Testis (tissue), 5 donors: ENCODE data around the gene TMEM212. TPM values are rescaled to one million over a fixed set of nuclear protein-coding genes. Genes with fewer than 3 reads are reported as not detected.

ENCODE experiments used
- DNase-seq: peaks from one replicate; pipeline ENCODE4 v3.0.0-alpha.2; 2019
- H3K27ac ChIP-seq, 2 donors: fragments of 200-600 bp; sonication (generic); one replicate each; pipeline ENCODE4 v1.5.1; 2019
- H3K27me3 ChIP-seq: fragments of 200-600 bp; sonication (generic); one replicate; pipeline ENCODE4 v1.5.1; 2019
- H3K36me3 ChIP-seq: fragments of 200-600 bp; sonication (generic); one replicate; pipeline ENCODE4 v1.5.1; 2017; ENCODE audit warnings: low read depth; ENCODE audit errors: missing control alignments
- H3K4me1 ChIP-seq: fragments of 200-600 bp; sonication (generic); one replicate; pipeline ENCODE4 v1.5.1; 2019
- H3K4me3 ChIP-seq, 2 donors: fragments of 200-600 bp; sonication (generic); one replicate each; pipeline ENCODE4 v1.5.1; 2017 to 2019
- H3K9me3 ChIP-seq: fragments of 200-600 bp; sonication (generic); one replicate; pipeline ENCODE4 v1.5.1; 2017
- POLR2A ChIP-seq: fragments of 450-650 bp; IDR thresholded peaks from one replicate; pipeline ENCODE4 v1.6.1; 2017; ENCODE audit warnings: antibody characterized with exemption, mild to moderate bottlenecking, moderate library complexity
- WGBS, 2 donors: methylation state at CpG; one replicate each; pipeline ENCODE4 v1.1.5; 2018; 5-methylcytosine and 5-hydroxymethylcytosine counted together
- intact Hi-C: fragments of 100-400 bp; cut with DNase I; formaldehyde crosslinking; loops from one replicate; pipeline ENCODE4 v1.15.1; 2023; ENCODE audit warnings: low total_unique reads
- long read RNA-seq, 2 donors: transcript quantifications; one replicate each; lab custom pipeline, GENCODE V29; 2026
- polyA plus RNA-seq: library from polyadenylated mRNA; stranded (reverse); fragments of 350-450 nt; fragmentation: Illumina TruSeq; extraction: RNeasy Lipid Tissue Mini Kit (QIAGEN cat#74804); gene quantifications from one replicate; pipeline ENCODE4 v1.2.3, GENCODE V29; 2014; ENCODE audit warnings: low read depth, low replicate concordance; ENCODE audit not compliant: insufficient read depth
- total RNA-seq, 2 donors: library from RNA; depleted of rRNA; stranded (reverse); fragments of >200 nt; gene quantifications; one replicate each; pipeline ENCODE4 v1.2.3, GENCODE V29; 2016
- TF ChIP-seq, protein P1 (sequence below), 3 experiments: fragments of 450-650 bp in 2 of 3; fragments of 200-600 bp in 1 of 3; sonication (generic) in 1 of 3; IDR thresholded peaks; one replicate each; pipeline ENCODE4 v1.5.1; 2016 to 2019; ENCODE audit warnings: antibody characterized with exemption in 3 of 3, mild to moderate bottlenecking in 2 of 3, moderate library complexity in 1 of 3

The TMEM212 gene
- total RNA-seq (1 to 10 TPM; 2.5 to 4.3 TPM), polyA plus RNA-seq (1.8 TPM)
- long read RNA-seq, donor 1, result 0 reads
- long read RNA-seq, donor 2, result 0 reads

DNA sequence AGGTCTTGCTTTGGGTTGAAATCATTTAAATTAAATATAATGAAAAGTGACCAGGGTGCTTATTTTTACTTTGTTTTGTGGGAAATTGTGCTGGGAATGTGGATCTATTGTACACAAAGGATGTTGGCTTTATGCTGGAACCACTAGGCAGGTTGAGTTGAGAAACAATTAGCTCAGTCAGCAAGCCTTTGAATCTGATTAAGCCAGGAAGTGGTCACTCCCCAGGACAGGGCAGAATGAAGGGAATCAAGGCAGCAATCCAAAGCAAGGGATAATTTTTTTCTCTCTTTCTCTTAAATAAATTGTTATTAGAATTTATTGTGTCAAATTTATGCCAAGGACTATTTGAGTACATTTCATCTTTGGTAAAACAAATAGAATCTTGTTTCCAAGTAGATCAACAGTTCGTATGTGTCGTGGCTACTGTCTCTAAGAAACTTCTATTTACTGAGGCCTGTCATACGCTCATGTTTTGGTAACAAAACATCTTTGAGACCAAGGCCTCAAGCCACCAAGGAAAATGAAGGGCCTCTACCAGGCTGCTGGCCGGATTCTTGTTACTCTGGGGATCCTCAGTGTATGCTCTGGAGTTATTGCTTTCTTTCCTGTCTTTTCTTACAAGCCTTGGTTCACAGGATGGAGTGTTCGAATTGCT lies at the start of gene TMEM212:
Gene TMEM212 (plus strand): TSS at position 486 of the 655 bp plus-strand sequence. CDS start 35 bp downstream, at position 521.
- no peak for TF ChIP-seq POLR2A
- TF ChIP-seq, protein P1, sequence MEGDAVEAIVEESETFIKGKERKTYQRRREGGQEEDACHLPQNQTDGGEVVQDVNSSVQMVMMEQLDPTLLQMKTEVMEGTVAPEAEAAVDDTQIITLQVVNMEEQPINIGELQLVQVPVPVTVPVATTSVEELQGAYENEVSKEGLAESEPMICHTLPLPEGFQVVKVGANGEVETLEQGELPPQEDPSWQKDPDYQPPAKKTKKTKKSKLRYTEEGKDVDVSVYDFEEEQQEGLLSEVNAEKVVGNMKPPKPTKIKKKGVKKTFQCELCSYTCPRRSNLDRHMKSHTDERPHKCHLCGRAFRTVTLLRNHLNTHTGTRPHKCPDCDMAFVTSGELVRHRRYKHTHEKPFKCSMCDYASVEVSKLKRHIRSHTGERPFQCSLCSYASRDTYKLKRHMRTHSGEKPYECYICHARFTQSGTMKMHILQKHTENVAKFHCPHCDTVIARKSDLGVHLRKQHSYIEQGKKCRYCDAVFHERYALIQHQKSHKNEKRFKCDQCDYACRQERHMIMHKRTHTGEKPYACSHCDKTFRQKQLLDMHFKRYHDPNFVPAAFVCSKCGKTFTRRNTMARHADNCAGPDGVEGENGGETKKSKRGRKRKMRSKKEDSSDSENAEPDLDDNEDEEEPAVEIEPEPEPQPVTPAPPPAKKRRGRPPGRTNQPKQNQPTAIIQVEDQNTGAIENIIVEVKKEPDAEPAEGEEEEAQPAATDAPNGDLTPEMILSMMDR (IDR thresholded peaks at IDR 0.05), result no peak
- H3K4me3 ChIP-seq, result no peak within 1 kb of the TSS
- 63 to 65% methylated on average over 5 of the region's 5 CpGs for WGBS, 2 donors
- no peak for DNase-seq
- intact Hi-C loops, result no loop called here
- H3K27me3 ChIP-seq, result no peaks in the 10 kb centered on the region
- H3K9me3 ChIP-seq, result no peaks in the 10 kb centered on the region
- peak within 1 kb of the TSS in 1 of 2 donors; percentile 46 for H3K27ac ChIP-seq
- H3K4me1 ChIP-seq, result peaks cover 32% of the 10 kb centered on the region
- H3K36me3 ChIP-seq, result no peaks in the 10 kb centered on the region

DNA sequence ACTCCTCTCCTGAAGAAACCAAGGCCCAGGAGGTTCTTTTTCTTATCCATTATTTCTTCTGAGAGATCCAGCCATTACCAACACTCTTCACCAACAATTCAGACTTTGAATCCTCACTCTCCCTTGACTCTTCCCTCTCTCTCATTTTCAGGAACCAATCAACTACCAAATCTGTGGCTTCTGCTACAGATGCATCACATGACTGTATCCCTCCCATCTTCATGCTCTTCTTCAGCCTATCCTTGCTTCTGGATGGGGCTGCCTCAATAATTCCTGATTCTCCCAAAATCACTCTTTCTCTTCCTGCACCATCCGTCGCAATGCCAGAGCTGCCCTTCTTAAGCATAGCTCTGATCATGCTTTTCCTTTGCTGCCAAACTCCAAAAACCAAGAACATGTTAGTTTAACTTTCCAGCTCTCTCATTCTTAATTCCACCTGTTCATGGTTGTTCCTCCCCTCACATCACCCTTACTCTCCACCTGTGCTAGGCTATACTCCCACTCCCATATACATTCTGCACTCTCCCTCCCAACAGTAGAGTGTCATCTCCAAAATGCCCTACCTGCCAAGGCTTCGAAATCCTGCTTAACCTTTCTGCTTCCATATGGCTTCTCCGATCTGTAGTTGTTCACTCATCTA lies 46.4 kb upstream of the TMEM212 start:
- Histone ChIP-seq H3K4me3 (no peak overlapping the region), H3K27me3 (no peaks in the 10 kb centered on the region), H3K27ac (no peak overlapping the region), H3K36me3 (no peaks in the 10 kb centered on the region), H3K4me1 (no peaks in the 10 kb centered on the region), H3K9me3 (no peaks in the 10 kb centered on the region)
- intact Hi-C loops, result no loop called here
- no peak for DNase-seq
- TF ChIP-seq POLR2A, result no peak
- TF ChIP-seq, protein P1 (IDR thresholded peaks at IDR 0.05), result no peak
- WGBS, 2 donors, result 93 to 98% methylated on average over 4 of the region's 4 CpGs

DNA sequence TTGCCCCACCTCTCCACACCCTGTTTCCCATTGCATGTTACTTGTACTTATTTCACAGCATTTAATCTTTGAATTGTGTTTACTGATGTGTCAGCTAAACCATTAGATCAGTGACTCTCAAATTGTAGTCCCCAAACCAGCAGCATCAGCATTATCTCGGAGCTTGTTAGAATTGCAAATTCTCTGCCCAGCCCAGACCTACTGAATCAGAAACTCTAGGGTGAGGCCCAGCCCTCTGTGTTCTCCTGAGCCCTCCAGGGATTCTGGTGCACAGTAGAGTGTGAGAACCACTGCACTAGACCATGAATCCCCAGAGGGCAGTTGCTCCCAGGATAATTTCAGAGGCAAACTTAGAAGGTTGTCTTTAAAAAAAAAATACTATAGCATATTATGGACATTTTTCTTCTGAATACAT lies 45.9 kb upstream of the TMEM212 start:
- DNase-seq, result no peak
- no peak for TF ChIP-seq POLR2A
- TF ChIP-seq, protein P1 (IDR thresholded peaks at IDR 0.05), result no peak
- no peak overlapping the region for H3K27ac ChIP-seq
- 73 to 78% methylated on average over 1 of the region's 1 CpG for WGBS, 2 donors
- intact Hi-C loops, result no loop called here
- H3K36me3 ChIP-seq, result no peaks in the 10 kb centered on the region
- H3K27me3 ChIP-seq, result no peaks in the 10 kb centered on the region
- no peaks in the 10 kb centered on the region for H3K9me3 ChIP-seq
- H3K4me3 ChIP-seq, result no peak overlapping the region
- no peaks in the 10 kb centered on the region for H3K4me1 ChIP-seq

DNA sequence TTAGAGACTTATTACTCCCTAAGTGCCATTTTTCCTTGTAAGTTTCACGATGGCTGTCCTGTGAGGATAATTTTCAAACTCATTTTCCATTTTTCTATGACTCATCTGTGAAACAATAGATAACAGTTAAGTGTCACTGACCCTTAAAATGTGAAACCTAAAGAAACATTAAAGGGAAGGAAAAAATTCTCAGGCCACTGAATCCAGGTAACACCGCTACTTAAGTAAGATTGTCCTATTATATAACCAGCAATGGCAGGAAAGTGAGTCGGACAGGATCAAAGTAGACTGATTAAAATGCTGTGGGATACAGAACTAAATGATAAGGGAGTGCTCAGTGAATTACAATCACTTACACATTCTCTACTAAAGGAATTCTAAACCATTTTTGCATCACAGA lies 45.3 kb upstream of the TMEM212 start:
- no peak overlapping the region for H3K27ac ChIP-seq
- H3K36me3 ChIP-seq, result no peaks in the 10 kb centered on the region
- H3K4me1 ChIP-seq, result no peaks in the 10 kb centered on the region
- H3K27me3 ChIP-seq, result no peaks in the 10 kb centered on the region
- WGBS, 2 donors, result 79 to 84% methylated on average over 3 of the region's 3 CpGs
- H3K9me3 ChIP-seq, result no peaks in the 10 kb centered on the region
- H3K4me3 ChIP-seq, result no peak overlapping the region
- intact Hi-C loops, result no loop called here
- DNase-seq, result no peak
- TF ChIP-seq POLR2A, result no peak
- TF ChIP-seq, protein P1 (IDR thresholded peaks at IDR 0.05), result no peak
